K562 (cell line): ENCODE results near the gene JAKMIP2. TPM values are rescaled to one million over a fixed set of nuclear protein-coding genes. Genes with fewer than 3 reads are reported as not detected.

Experiments used
- CHD2 ChIP-seq: IDR thresholded peaks from 2 replicates; pipeline ENCODE4 v1.6.1; 2011; ENCODE audit warnings: low read depth, low read length
- ELF2 ChIP-seq: fragments of 250-450 bp; sonication (Bioruptor Pico); IDR thresholded peaks from 2 replicates; pipeline ENCODE4 v1.5.0; 2021; ENCODE audit warnings: mild to moderate bottlenecking
- GABPB1 ChIP-seq: sonication (generic); formaldehyde crosslinking; IDR thresholded peaks from 2 replicates; pipeline ENCODE4 v1.8.0; 2022; ENCODE audit warnings: mild to moderate bottlenecking, missing genetic modification reagents
- SIN3A ChIP-seq, 2 experiments: fragments of 150-350 bp in 1 of 2; IDR thresholded peaks; 2 replicates each; pipeline ENCODE4 v1.6.1; 2011 to 2016; ENCODE audit warnings: borderline replicate concordance in 2 of 2, low read depth in 2 of 2, low read length in 2 of 2, mild to moderate bottlenecking in 2 of 2, moderate library complexity in 2 of 2; ENCODE audit not compliant: control insufficient read depth in 1 of 2
- SMARCB1 ChIP-seq: IDR thresholded peaks from 2 replicates; pipeline ENCODE4 v1.6.1; 2011; ENCODE audit warnings: improper control_type of control experiment, low read depth; ENCODE audit not compliant: insufficient read length
- SMARCE1 ChIP-seq: fragments of 450-650 bp; IDR thresholded peaks from 2 replicates; pipeline ENCODE4 v1.7.1; 2016; ENCODE audit warnings: mild to moderate bottlenecking
- ZNF24 ChIP-seq: fragments of 450-650 bp; IDR thresholded peaks from 2 replicates; pipeline ENCODE4 v1.6.1; 2016
- polyA plus RNA-seq, 8 experiments: library from polyadenylated mRNA; depleted of rRNA in 4 of 8; stranded (reverse) in 5 of 8; unstranded in 3 of 8; fragments of >200 nt; fragmentation: Nextera tagmentation in 2 of 8; fragmentation: Illumina TruSeq in 1 of 8; extraction: Ambion mirVana in 2 of 8; extraction: Trizol in 1 of 8; gene quantifications; 2 replicates each; pipeline versions ENCODE4 v1.2.1 to v1.2.3, GENCODE V29; 2011 to 2014; ENCODE audit warnings: inconsistent platforms in 1 of 8, missing spikeins in 1 of 8
- total RNA-seq, 7 experiments: library from RNA; depleted of rRNA in 6 of 7; stranded (reverse); fragments of >200 nt in 6 of 7; fragmentation: Illumina TruSeq in 2 of 7; extraction: Trizol in 2 of 7; gene quantifications; 2 replicates each; pipeline versions ENCODE4 v1.2.1 to v1.2.3, GENCODE V29; 2011 to 2021; ENCODE audit warnings: low replicate concordance in 1 of 7
- TF ChIP-seq, protein P1 (sequence below), 2 experiments: fragments of 450-650 bp in 1 of 2; sonication (generic) in 1 of 2; formaldehyde crosslinking in 1 of 2; IDR thresholded peaks; 2 replicates each; pipeline versions ENCODE4 v1.7.1 to v1.9.0; 2016 to 2022; ENCODE audit warnings: inconsistent platforms in 1 of 2, mild to moderate bottlenecking in 1 of 2, missing genetic modification reagents in 1 of 2
- TF ChIP-seq, protein P2 (sequence below), 2 experiments: fragments of 450-650 bp; IDR thresholded peaks; 2 replicates each; pipeline ENCODE4 v1.6.1; 2016
- TF ChIP-seq, protein P3 (sequence below): sonication (generic); formaldehyde crosslinking; IDR thresholded peaks from 2 replicates; pipeline ENCODE4 v1.8.0; 2022; ENCODE audit warnings: missing genetic modification reagents, mild to moderate bottlenecking, borderline replicate concordance

The JAKMIP2 gene
- total and polyA plus RNA-seq, 9 of the 15 experiments (the other 6 are each of a cell fraction or from before 2014, with no cell fraction given): not detected

DNA sequence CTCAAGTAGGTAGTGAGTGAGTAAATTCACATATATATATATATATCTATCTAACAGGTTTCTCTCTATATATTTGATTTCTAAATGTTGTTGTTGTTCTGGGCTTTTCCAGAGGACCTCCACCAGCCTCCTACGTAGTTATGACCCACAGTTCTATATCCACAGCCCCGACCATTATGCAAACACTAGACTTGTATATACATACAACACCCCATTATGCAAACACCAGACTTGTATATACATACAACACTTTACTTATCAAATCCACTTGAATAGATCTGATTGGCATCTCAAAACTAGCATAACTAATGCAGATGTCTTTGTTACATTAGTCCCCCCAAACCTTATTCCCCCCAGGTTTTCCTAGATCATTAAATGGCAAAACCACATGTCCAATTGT is 108.7 kb downstream of the JAKMIP2 start (continued):
- TF ChIP-seq SIN3A (IDR thresholded peaks at IDR 0.05; ENCODE audit: borderline replicate concordance in 2 of 2, control insufficient read depth in 1 of 2, low read depth in 2 of 2, low read length in 2 of 2) (no peak), CHD2 (no peak), ELF2 (CRISPR knock-in tag) (no peak), ZNF24 (no peak), GABPB1 (CRISPR knock-in tag) (no peak), SMARCE1 (no peak), SMARCB1 (no peak)
- TF ChIP-seq, protein P1, sequence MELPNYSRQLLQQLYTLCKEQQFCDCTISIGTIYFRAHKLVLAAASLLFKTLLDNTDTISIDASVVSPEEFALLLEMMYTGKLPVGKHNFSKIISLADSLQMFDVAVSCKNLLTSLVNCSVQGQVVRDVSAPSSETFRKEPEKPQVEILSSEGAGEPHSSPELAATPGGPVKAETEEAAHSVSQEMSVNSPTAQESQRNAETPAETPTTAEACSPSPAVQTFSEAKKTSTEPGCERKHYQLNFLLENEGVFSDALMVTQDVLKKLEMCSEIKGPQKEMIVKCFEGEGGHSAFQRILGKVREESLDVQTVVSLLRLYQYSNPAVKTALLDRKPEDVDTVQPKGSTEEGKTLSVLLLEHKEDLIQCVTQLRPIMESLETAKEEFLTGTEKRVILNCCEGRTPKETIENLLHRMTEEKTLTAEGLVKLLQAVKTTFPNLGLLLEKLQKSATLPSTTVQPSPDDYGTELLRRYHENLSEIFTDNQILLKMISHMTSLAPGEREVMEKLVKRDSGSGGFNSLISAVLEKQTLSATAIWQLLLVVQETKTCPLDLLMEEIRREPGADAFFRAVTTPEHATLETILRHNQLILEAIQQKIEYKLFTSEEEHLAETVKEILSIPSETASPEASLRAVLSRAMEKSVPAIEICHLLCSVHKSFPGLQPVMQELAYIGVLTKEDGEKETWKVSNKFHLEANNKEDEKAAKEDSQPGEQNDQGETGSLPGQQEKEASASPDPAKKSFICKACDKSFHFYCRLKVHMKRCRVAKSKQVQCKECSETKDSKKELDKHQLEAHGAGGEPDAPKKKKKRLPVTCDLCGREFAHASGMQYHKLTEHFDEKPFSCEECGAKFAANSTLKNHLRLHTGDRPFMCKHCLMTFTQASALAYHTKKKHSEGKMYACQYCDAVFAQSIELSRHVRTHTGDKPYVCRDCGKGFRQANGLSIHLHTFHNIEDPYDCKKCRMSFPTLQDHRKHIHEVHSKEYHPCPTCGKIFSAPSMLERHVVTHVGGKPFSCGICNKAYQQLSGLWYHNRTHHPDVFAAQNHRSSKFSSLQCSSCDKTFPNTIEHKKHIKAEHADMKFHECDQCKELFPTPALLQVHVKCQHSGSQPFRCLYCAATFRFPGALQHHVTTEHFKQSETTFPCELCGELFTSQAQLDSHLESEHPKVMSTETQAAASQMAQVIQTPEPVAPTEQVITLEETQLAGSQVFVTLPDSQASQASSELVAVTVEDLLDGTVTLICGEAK (IDR thresholded peaks at IDR 0.05): no peak
- TF ChIP-seq, protein P1 (CRISPR knock-in tag; IDR thresholded peaks at IDR 0.05): no peak
- TF ChIP-seq, protein P2, sequence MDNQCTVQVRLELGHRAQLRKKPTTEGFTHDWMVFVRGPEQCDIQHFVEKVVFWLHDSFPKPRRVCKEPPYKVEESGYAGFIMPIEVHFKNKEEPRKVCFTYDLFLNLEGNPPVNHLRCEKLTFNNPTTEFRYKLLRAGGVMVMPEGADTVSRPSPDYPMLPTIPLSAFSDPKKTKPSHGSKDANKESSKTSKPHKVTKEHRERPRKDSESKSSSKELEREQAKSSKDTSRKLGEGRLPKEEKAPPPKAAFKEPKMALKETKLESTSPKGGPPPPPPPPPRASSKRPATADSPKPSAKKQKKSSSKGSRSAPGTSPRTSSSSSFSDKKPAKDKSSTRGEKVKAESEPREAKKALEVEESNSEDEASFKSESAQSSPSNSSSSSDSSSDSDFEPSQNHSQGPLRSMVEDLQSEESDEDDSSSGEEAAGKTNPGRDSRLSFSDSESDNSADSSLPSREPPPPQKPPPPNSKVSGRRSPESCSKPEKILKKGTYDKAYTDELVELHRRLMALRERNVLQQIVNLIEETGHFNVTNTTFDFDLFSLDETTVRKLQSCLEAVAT (IDR thresholded peaks at IDR 0.05): no peak
- TF ChIP-seq, protein P3, sequence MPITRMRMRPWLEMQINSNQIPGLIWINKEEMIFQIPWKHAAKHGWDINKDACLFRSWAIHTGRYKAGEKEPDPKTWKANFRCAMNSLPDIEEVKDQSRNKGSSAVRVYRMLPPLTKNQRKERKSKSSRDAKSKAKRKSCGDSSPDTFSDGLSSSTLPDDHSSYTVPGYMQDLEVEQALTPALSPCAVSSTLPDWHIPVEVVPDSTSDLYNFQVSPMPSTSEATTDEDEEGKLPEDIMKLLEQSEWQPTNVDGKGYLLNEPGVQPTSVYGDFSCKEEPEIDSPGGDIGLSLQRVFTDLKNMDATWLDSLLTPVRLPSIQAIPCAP (CRISPR knock-in tag): no peak
